GM19395 (cell line): ENCODE measurements around the gene BTBD1.

Experiments
- ATAC-seq: cut with Tn5 transposase; IDR thresholded peaks from one replicate; pipeline ENCODE4 v1.9.1; 2021; ENCODE audit warnings: mild to moderate bottlenecking, moderate library complexity; ENCODE audit not compliant: unreplicated experiment

Gene BTBD1

GRCh38 chr15:83066734-83067637, at the start of gene BTBD1:
BTBD1 (minus strand) TSS chr15:83067252; CDS start chr15:83067151, 101 bp downstream.
- peak; percentile 81 for ATAC-seq

GRCh38 chr15:83115831-83116565, 48.9 kb upstream of the BTBD1 start:
- ATAC-seq, result peak; percentile 57

GRCh38 chr15:83115410-83115809, 48.4 kb upstream of the BTBD1 start:
- no peak for ATAC-seq

- ATAC-seq, result no peak
Observed at GRCh38 chr15:83114856-83115255, 47.8 kb upstream of the BTBD1 start.

DNA sequence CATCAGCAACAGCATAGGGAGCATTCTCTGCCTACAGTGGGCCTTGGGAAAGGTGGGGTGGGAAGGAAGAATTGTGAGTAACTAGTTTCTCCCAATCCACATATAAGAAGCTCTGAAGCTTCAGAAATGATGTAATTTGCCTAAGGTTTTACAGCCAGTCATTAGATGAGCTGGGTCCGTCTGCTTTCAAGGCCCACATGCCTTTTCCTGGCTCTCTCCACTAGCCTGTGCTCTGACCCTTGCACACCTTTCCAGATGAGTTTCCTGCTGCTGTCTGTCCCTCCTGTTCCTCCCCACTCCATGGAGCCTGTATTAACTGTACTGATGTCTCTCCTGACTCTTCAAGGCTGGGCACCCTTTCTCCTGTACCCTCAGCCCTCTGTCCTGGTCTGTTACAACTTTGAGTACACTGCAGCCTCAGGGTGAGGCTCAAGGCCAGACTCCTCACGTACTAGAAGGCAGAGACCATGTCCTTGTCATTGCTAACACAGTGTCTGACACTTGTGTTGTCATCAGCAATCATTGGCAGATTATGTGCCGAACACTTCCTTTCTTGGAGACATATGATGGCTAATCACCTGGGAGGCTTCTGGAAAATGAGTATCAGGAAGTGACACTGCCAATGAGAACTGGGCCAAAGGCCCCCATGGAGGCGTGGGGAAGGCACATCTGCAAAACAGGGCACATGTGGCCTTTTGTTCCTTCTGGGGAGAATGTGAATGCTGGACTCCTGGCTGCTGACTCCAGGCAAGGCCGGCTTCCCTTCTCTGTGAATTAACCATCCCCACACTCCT, 47.0 kb upstream of the BTBD1 start:
- no peak for ATAC-seq

- ATAC-seq, result no peak
Observed at GRCh38 chr15:83112956-83113299, 45.9 kb upstream of the BTBD1 start.

GRCh38 chr15:83112233-83112955, 45.3 kb upstream of the BTBD1 start:
- no peak for ATAC-seq

DNA sequence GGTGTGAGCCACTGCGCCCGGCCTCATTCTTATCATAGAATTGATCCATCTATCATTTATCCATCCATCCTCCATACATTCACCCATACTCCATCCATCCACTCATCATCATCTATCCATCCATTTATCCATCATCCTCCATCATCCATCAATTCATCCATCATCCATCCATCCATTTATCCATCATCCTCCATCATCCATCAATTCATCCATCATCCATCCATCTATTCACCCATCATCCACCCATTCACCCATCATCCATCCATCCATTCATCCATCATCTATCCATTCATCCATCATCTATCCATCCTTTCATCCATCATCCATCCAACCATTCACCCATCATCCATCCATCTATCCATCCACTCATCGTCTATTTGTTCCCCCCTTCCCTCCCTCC, 44.1 kb upstream of the BTBD1 start:
- ATAC-seq, result no peak

- ATAC-seq, result no peak
Observed at GRCh38 chr15:83110381-83110780, 43.3 kb upstream of the BTBD1 start.

GRCh38 chr15:83109532-83109931, 42.5 kb upstream of the BTBD1 start:
- ATAC-seq, result no peak

DNA sequence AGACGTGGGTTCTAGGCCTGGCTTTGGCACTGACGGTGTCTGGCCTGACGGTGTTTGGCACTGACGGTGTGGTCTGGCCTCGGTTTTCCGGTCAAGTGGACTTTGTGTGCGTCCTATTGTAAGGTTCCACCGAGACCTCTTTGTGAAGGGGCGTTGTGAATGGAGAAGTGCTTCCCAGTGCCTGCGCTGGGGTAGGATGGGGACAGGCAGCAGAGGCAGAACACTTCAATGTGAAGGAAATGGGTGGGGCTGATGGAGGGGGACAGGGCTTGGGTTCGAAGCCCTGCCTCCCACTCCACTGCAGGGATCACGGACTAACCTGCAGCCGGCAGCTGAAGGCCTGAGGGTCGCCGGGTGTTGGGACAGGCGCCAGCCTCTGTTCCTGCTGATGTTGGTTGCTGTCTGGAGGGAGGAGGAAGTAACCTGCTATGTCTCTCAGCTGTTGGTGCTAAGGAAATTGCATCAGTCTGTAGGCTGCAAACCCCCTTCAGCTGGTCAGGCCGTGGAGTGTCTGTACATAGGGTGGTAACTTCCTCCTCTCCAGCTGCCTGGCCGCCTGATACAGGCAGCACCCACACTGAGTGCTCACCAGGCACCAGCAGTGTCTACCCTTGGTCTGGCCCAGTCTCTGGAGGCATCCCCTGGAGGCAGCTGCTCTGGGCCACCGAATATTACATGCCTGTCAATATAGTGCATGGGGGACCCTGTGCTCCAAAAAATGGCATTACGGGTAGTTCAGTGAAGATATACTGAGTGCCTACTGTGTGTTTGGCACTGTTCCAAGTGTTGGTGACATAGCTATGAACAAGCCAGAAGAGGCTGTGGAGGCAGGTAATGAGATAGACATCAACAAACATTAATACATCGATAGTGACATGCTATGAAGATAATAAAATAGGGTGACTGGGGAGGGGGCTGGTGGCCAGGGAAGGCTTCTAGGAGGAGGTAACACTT, 41.5 kb upstream of the BTBD1 start:
- ATAC-seq, result peak; percentile 80

DNA sequence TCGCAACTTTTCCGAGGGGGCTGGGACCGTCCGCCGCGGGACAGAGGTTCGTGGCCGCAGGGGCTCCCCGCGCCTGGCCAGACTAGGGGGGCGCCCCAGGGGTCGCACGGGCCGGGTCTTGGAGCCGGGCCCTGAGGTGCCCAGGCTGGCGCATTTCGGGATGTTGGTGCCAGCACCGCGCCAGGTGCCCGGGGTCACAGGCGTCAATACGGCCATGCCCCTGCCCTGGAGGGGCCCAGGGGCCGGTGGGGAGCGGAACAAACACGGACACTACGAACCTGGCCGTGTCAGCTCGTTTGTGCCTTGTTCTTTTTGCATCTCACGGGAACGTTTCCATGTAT, 40.8 kb upstream of the BTBD1 start:
- ATAC-seq, result no peak

DNA sequence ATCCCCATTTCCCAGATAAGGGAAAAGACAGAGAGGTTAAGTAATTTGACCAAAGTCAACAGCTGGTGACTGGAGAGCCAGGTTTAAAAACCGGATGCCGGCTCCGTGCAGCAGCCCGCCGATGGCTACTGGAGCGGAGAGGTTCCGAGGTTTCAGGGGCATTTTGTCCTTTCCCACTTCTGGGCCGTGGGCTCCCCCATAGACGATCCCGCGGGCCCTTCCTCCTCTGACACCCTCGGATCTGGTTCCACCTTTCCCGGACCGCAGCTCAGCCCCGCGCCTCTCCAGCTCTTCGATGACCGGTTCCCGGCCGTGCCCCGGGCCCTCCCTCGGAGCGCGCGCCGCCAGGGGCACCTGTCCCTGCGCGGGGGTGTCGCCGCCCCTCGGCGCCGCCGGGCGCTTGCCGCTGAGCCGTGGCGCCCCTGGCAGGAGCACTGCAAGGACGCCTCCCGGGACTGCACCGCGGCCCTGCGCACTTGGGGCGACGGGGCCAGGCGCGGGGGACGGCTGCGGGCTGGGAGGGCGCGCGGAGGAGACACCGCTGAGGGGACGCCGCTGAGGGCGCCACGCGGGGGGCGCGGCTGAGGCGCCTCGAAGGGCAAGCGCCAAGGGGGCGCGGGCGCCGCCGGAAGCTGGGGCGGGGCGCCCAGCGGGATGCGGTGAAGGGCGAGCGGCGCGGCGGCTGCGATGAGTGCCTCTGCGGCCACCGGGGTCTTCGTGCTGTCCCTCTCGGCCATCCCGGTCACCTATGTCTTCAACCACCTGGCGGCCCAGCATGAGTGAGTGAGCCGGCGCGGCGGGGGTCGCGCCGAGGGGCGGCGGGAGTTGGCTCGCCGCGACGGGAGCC, 40.2 kb upstream of the BTBD1 start, which contains the start of gene TM6SF1:
Gene TM6SF1 (plus strand): TSS at position 652 of the 847 bp plus-strand sequence. CDS start 36 bp downstream, at position 688.
- ATAC-seq, result no peak

- no peak for ATAC-seq
Observed at GRCh38 chr15:83105440-83105839, 38.4 kb upstream of the BTBD1 start.

DNA sequence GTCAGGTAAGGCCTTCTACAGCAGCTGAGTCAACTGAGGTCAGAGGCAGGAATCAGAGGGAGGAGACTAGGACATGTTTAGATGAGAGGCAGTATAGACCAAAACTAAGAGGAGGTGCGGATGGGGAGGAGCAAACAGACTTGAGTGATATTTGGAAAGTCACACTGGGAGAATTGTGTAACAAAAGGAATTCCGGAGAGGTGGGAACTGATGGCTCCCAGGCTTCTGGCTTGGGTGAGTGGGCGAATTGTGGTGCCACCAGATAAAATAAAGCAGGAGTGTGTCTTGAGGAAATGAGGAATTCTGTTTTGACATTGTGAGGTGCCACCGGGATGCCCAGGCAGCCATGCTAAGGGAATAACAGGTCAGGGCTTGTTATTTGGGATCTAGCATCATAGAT, 37.1 kb upstream of the BTBD1 start:
- ATAC-seq, result no peak

DNA sequence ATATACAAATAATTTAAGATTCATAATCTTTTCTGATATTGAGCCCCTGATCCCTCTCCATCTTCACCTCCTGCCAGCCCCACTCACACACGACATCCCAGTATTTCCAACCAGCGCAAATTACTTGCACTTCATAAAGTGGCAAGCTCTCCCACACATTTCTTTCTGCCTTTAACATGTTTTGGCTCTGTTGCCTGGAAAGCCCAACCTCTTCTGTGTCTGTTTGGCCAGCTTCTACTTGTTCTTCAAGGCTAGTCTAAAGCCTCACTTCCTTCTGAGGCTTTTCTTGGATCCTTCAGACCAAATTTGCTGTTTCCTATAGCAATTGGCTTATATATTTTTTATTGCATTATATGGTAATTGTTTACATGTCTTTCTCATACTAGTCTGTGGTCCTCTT, 35.3 kb upstream of the BTBD1 start:
- no peak for ATAC-seq

DNA sequence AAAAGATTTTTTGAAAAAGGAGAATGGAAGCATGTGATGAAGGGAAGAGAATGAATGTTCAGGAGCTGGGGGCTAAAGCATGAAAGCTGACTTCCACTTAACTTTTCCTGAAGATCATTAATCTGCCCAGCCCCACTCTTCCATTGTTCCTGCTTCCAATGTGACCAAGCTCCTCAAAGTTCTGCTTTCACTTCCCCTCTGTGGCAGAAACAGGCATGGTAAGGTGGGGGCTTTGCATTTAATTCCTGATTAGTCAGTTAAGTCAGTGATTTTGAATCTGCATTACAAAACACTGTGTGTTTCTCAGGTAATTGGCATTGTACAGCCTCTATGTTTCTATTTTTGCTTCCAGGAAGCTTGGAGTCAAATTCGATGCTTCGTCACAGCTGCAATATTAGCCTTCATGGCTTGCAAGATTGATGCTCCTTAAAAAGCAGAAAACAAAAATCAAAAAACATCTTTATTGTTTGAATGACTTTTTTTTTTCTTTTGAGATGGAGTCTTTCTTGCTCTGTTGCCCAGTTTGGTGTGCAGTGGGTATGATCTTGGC, 33.1 kb upstream of the BTBD1 start:
- ATAC-seq, result no peak

DNA sequence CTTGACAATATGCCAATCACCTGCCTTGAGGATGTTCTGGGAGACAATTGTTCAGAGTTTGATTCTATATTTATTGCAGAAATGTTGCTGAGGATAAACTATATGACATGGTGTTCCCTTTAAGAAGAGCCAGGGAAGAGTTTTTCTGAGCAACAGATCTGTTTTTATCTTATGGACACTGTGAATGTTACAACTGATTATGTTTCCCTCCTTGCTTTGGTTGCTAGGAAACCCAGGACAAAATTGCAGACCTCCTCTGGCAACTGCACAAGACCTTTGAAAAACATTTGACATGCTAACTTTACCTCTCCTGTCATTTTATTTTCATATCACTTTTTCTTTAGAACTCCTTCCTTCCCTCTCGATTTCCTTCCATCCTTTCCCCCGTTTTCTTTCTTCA, 32.2 kb upstream of the BTBD1 start:
- ATAC-seq, result no peak
